HepG2 (cell line): Measurements from ENCODE around the gene STYX. TPM values are rescaled to one million over a fixed set of nuclear protein-coding genes. Genes with fewer than 3 reads are reported as not detected.

ENCODE experiments used
- AFF4 ChIP-seq: sonication (generic); formaldehyde crosslinking; IDR thresholded peaks from 2 replicates; pipeline ENCODE4 v1.4.0; 2020; ENCODE audit warnings: missing genetic modification reagents
- ATRX ChIP-seq: sonication (generic); formaldehyde crosslinking; IDR thresholded peaks from 2 replicates; pipeline ENCODE4 v1.4.0; 2020; ENCODE audit warnings: missing genetic modification reagents, borderline replicate concordance
- ELF1 ChIP-seq: sonication (generic); formaldehyde crosslinking; IDR thresholded peaks from 2 replicates; pipeline ENCODE4 v1.4.0; 2020; ENCODE audit warnings: missing genetic modification reagents
- FOXA1 ChIP-seq, 2 experiments: fragments of 450-650 bp in 1 of 2; sonication (generic) in 1 of 2; formaldehyde crosslinking in 1 of 2; IDR thresholded peaks; 2 replicates each; pipeline versions ENCODE4 v1.4.0 to v1.6.1; 2016 to 2020; ENCODE audit warnings: missing genetic modification reagents in 1 of 2
- FOXO1 ChIP-seq: sonication (generic); formaldehyde crosslinking; IDR thresholded peaks from 2 replicates; pipeline ENCODE4 v1.4.0; 2020; ENCODE audit warnings: missing genetic modification reagents
- GFI1 ChIP-seq: sonication (generic); formaldehyde crosslinking; IDR thresholded peaks from 2 replicates; pipeline ENCODE4 v1.5.0; 2020; ENCODE audit warnings: missing genetic modification reagents, mild to moderate bottlenecking, borderline replicate concordance
- HOXA9 ChIP-seq: sonication (generic); formaldehyde crosslinking; IDR thresholded peaks from 2 replicates; pipeline ENCODE4 v1.8.1; 2022; ENCODE audit warnings: missing genetic modification reagents, mild to moderate bottlenecking, moderate library complexity, borderline replicate concordance
- IRX3 ChIP-seq: sonication (generic); formaldehyde crosslinking; IDR thresholded peaks from 2 replicates; pipeline ENCODE4 v1.8.1; 2023; ENCODE audit warnings: mild to moderate bottlenecking, low read depth, missing genetic modification reagents, borderline replicate concordance
- KMT2B ChIP-seq: IDR thresholded peaks from 2 replicates; pipeline ENCODE4 v1.6.1; 2016; ENCODE audit warnings: missing genetic modification reagents, missing compliant biosample characterization
- NCOA1 ChIP-seq: sonication (generic); formaldehyde crosslinking; IDR thresholded peaks from 2 replicates; pipeline ENCODE4 v1.9.0; 2021; ENCODE audit warnings: missing genetic modification reagents
- PHF5A ChIP-seq: IDR thresholded peaks from one replicate; pipeline ENCODE4 v1.6.1; 2018; ENCODE audit warnings: low read depth, missing genetic modification reagents; ENCODE audit not compliant: unreplicated experiment
- RARA ChIP-seq: IDR thresholded peaks from 2 replicates; pipeline ENCODE4 v1.6.1; 2016; ENCODE audit warnings: missing genetic modification reagents, missing compliant biosample characterization
- SOX5 ChIP-seq: IDR thresholded peaks from 2 replicates; pipeline ENCODE4 v1.6.1; 2016; ENCODE audit warnings: borderline replicate concordance
- TFDP2 ChIP-seq: sonication (generic); formaldehyde crosslinking; IDR thresholded peaks from 2 replicates; pipeline ENCODE4 v1.4.0; 2020; ENCODE audit warnings: missing genetic modification reagents
- YY1 ChIP-seq: IDR thresholded peaks from 2 replicates; pipeline ENCODE4 v1.6.1; 2011; ENCODE audit warnings: low read length, low read depth, moderate library complexity, mild to moderate bottlenecking; ENCODE audit not compliant: insufficient read depth, insufficient replicate concordance
- ZNF10 ChIP-seq: sonication (generic); formaldehyde crosslinking; IDR thresholded peaks from 2 replicates; pipeline ENCODE4 v1.4.0; 2020; ENCODE audit warnings: mild to moderate bottlenecking, low read depth, missing genetic modification reagents, borderline replicate concordance
- ZNF337 ChIP-seq: sonication (generic); formaldehyde crosslinking; IDR thresholded peaks from 2 replicates; pipeline ENCODE4 v1.5.1; 2020; ENCODE audit warnings: missing genetic modification reagents, low read depth, mild to moderate bottlenecking, borderline replicate concordance
- ZNF33B ChIP-seq: sonication (generic); formaldehyde crosslinking; IDR thresholded peaks from 2 replicates; pipeline ENCODE4 v1.5.1; 2020; ENCODE audit warnings: mild to moderate bottlenecking, missing genetic modification reagents
- ZNF430 ChIP-seq: sonication (generic); formaldehyde crosslinking; IDR thresholded peaks from 2 replicates; pipeline ENCODE4 v1.9.0; 2021; ENCODE audit warnings: mild to moderate bottlenecking, missing genetic modification reagents
- ZNF512B ChIP-seq: sonication (generic); formaldehyde crosslinking; IDR thresholded peaks from 2 replicates; pipeline ENCODE4 v1.5.1; 2020; ENCODE audit warnings: missing genetic modification reagents, mild to moderate bottlenecking, borderline replicate concordance
- ZNF577 ChIP-seq: sonication (generic); formaldehyde crosslinking; IDR thresholded peaks from 2 replicates; pipeline ENCODE4 v1.4.0; 2020; ENCODE audit warnings: mild to moderate bottlenecking, low read depth, missing genetic modification reagents, borderline replicate concordance
- ZNF704 ChIP-seq: sonication (generic); formaldehyde crosslinking; IDR thresholded peaks from 2 replicates; pipeline ENCODE4 v1.8.1; 2023; ENCODE audit warnings: mild to moderate bottlenecking, inconsistent platforms, moderate library complexity, missing genetic modification reagents, borderline replicate concordance
- polyA plus RNA-seq, 8 experiments: library from polyadenylated mRNA; depleted of rRNA in 3 of 8; stranded (reverse) in 7 of 8; unstranded in 1 of 8; fragments of >200 nt; fragmentation: Illumina TruSeq in 4 of 8; extraction: Trizol in 4 of 8; gene quantifications; 2 replicates each; pipeline versions ENCODE4 v1.2.1 to v1.2.3, GENCODE V29; 2011 to 2016; ENCODE audit warnings: low read depth in 4 of 8, missing spikeins in 1 of 8, mixed read lengths in 1 of 8; ENCODE audit not compliant: insufficient read depth in 1 of 8
- total RNA-seq, 5 experiments: library from RNA; depleted of rRNA; stranded (reverse); fragments of >200 nt; fragmentation: Illumina TruSeq; extraction: Trizol; gene quantifications; 2 replicates each; pipeline ENCODE4 v1.2.3, GENCODE V29; 2016; ENCODE audit warnings: low read depth in 1 of 5

Gene STYX
- total and polyA plus RNA-seq, 2 of the 13 experiments (the other 11 are each of a cell fraction or from before 2014, with no cell fraction given), result 6.6 to 10.9 TPM

GRCh38 chr14:52821805-52822250, 91.9 kb downstream of the STYX start (continued):
- TF ChIP-seq ZNF512B, result peak; percentile 65; the same call in 1 of the 2 replicates
- TF ChIP-seq ZNF430, result peak; percentile 66
- peak; percentile 80 for TF ChIP-seq PHF5A (CRISPR knock-in tag)
- TF ChIP-seq ZNF10 (CRISPR knock-in tag), result no peak
- no peak for TF ChIP-seq ATRX (CRISPR knock-in tag)
- no peak for TF ChIP-seq HOXA9 (CRISPR knock-in tag)
- TF ChIP-seq ZNF577 (CRISPR knock-in tag), result no peak
- peak; percentile 100 for TF ChIP-seq FOXO1 (CRISPR knock-in tag)
- peak; percentile 100 for TF ChIP-seq RARA
- TF ChIP-seq ZNF704, result no peak
- TF ChIP-seq FOXA1 (IDR thresholded peaks at IDR 0.05), result peak; percentile 78
- peak; percentile 97 for TF ChIP-seq FOXA1 (CRISPR knock-in tag; IDR thresholded peaks at IDR 0.05)
- TF ChIP-seq SOX5 (CRISPR knock-in tag), result peak; percentile 91
- TF ChIP-seq ZNF337 (CRISPR knock-in tag), result no peak
- TF ChIP-seq NCOA1, result peak; percentile 96
- TF ChIP-seq TFDP2, result no peak
- no peak for TF ChIP-seq ZNF33B (CRISPR knock-in tag)
- TF ChIP-seq ELF1, result peak; percentile 23; the same call in 1 of the 2 replicates
- TF ChIP-seq AFF4, result no peak
- peak; percentile 56; the same call in 1 of the 2 replicates for TF ChIP-seq KMT2B (CRISPR knock-in tag)
- peak; percentile 12 for TF ChIP-seq YY1
- TF ChIP-seq IRX3, result no peak
- peak; percentile 100 for TF ChIP-seq GFI1 (CRISPR knock-in tag)
